SU-DHL-6 (cell line): ENCODE data around the gene PUM1.

Source experiments
- H2AFZ ChIP-seq: fragments of 200-600 bp; sonication (generic); 2 replicates; pipeline ENCODE4 v1.6.1; 2014; ENCODE audit warnings: low read depth, mild to moderate bottlenecking, moderate library complexity, mixed read lengths, antibody characterized with exemption, low read length; ENCODE audit not compliant: severe bottlenecking
- H3F3A ChIP-seq: fragments of 200-600 bp; shearing (Covaris generic); 2 replicates; pipeline ENCODE4 v1.6.0; 2016; ENCODE audit warnings: antibody characterized with exemption, mild to moderate bottlenecking; ENCODE audit not compliant: insufficient read depth
- H3K27ac ChIP-seq: fragments of 200-600 bp; sonication (generic); 2 replicates; pipeline ENCODE4 v1.5.1; 2016; ENCODE audit warnings: low read depth, mild to moderate bottlenecking, low read length, moderate library complexity, mixed read lengths
- H3K27me3 ChIP-seq: fragments of 200-600 bp; sonication (generic), shearing (Covaris generic); 2 replicates; pipeline ENCODE4 v1.6.0; 2014; ENCODE audit warnings: mild to moderate bottlenecking, low read length
- H3K36me3 ChIP-seq: fragments of 200-600 bp; sonication (generic); 2 replicates; pipeline ENCODE4 v1.6.1; 2014; ENCODE audit warnings: mild to moderate bottlenecking, low read length, mixed read lengths
- H3K4me2 ChIP-seq: fragments of 300-600, 200-600 bp; shearing (Covaris generic), sonication (generic); 2 replicates; pipeline ENCODE4 v1.6.0; 2014; ENCODE audit warnings: low read length, low read depth, mild to moderate bottlenecking; ENCODE audit not compliant: poor library complexity, severe bottlenecking
- H3K4me3 ChIP-seq: fragments of 200-600 bp; sonication (generic); 2 replicates; pipeline ENCODE4 v1.5.1; 2014; ENCODE audit warnings: antibody characterized with exemption, low read length, mild to moderate bottlenecking, mixed read lengths; ENCODE audit not compliant: insufficient read depth, poor library complexity, severe bottlenecking
- H3K79me2 ChIP-seq: fragments of 200-600 bp; sonication (generic); 2 replicates; pipeline ENCODE4 v1.6.1; 2014; ENCODE audit warnings: mild to moderate bottlenecking, low read length, moderate library complexity; ENCODE audit not compliant: insufficient read depth
- H3K9ac ChIP-seq: fragments of 200-600 bp; sonication (generic); 2 replicates; pipeline ENCODE4 v1.7.0; 2014; ENCODE audit warnings: mild to moderate bottlenecking, low read length
- H3K9me2 ChIP-seq: fragments of 200-600 bp; sonication (generic); replicated peaks from 2 replicates; pipeline ENCODE4 v1.6.1; 2014; ENCODE audit warnings: low read length; ENCODE audit not compliant: insufficient read depth
- H3K9me3 ChIP-seq: fragments of 200-600 bp; sonication (generic); 2 replicates; pipeline ENCODE4 v1.6.1; 2014; ENCODE audit warnings: low read length, mixed read lengths; ENCODE audit not compliant: insufficient read depth
- H4K20me1 ChIP-seq: fragments of 200-600 bp; sonication (generic); 2 replicates; pipeline ENCODE4 v1.6.1; 2014; ENCODE audit warnings: low read depth, mild to moderate bottlenecking, antibody characterized with exemption, low read length, moderate library complexity, mixed read lengths
- CTCF ChIP-seq: fragments of 200-600 bp; sonication (generic); IDR thresholded peaks from one replicate; pipeline ENCODE4 v1.5.1; 2017; ENCODE audit warnings: antibody characterized with exemption, mild to moderate bottlenecking, low read length, moderate library complexity; ENCODE audit not compliant: insufficient read depth, poor library complexity, severe bottlenecking
- EZH2phosphoT487 ChIP-seq: fragments of 200-600 bp; sonication (generic), shearing (Covaris generic); conservative IDR thresholded peaks from 2 replicates; pipeline ENCODE4 v1.6.1; 2018; ENCODE audit warnings: mild to moderate bottlenecking, antibody characterized with exemption, low read length, moderate library complexity, mixed read lengths

Gene PUM1

GRCh38 chr1:30982431-30982830 lies 83.1 kb downstream of the PUM1 start:
- TF ChIP-seq EZH2phosphoT487, result no peak
- TF ChIP-seq CTCF, result no peak
- Histone ChIP-seq H3K4me3 (no peak overlapping the region), H3K79me2 (peaks cover 62% of the 10 kb centered on the region), H3K9me3 (no peaks in the 10 kb centered on the region), H3K27me3 (no peaks in the 10 kb centered on the region), H3K36me3 (peaks cover 26% of the 10 kb centered on the region; the same call in 1 of the 2 replicates), H3K9me2 (no peaks in the 10 kb centered on the region), H2AFZ (no peak overlapping the region), H3K4me2 (no peak overlapping the region), H3K9ac (no peak overlapping the region), H4K20me1 (0 out of 2 replicates have a peak, but pooled peaks cover 10% of the 10 kb centered on the region), H3F3A (no peaks in the 10 kb centered on the region), H3K27ac (no peak overlapping the region)

- Histone ChIP-seq H3K36me3 (peaks cover 28% of the 10 kb centered on the region; the same call in 1 of the 2 replicates), H3K4me3 (no peak overlapping the region), H2AFZ (no peak overlapping the region), H3K79me2 (peaks cover 58% of the 10 kb centered on the region), H4K20me1 (0 out of 2 replicates have a peak, but pooled peaks cover 3% of the 10 kb centered on the region), H3K9ac (no peak overlapping the region), H3K9me2 (no peaks in the 10 kb centered on the region), H3F3A (no peaks in the 10 kb centered on the region), H3K4me2 (no peak overlapping the region), H3K27ac (no peak overlapping the region), H3K27me3 (no peaks in the 10 kb centered on the region), H3K9me3 (no peaks in the 10 kb centered on the region)
- no peak for TF ChIP-seq CTCF
- TF ChIP-seq EZH2phosphoT487, result no peak
These were observed 84.3 kb downstream of the PUM1 start for GRCh38 chr1:30981172-30981571.

DNA sequence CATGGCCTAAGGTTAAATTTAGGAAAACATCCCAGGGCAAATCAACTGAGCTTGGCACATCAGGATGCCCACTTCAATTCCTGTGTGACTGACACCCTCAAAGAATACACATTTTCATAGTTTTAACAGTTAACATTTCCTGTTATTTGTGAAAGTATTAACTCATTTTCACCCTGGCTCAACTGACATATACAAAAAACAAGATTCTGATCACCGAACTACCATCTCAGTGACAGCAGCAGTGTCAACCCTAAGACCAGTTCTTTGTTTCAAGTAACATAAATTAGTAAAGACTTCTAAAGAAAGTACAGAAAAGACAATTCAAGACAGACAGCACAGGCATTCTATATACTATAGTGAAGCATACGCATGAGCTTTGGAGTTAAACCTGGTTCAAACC lies 88.0 kb downstream of the PUM1 start:
- no peak overlapping the region for H3K4me2 ChIP-seq
- TF ChIP-seq CTCF (no peak), EZH2phosphoT487 (no peak)
- no peaks in the 10 kb centered on the region for H3K9me2 ChIP-seq
- no peaks in the 10 kb centered on the region for H3K9me3 ChIP-seq
- H3F3A ChIP-seq, result no peaks in the 10 kb centered on the region
- H2AFZ ChIP-seq, result no peak overlapping the region
- H3K9ac ChIP-seq, result no peak overlapping the region
- H3K79me2 ChIP-seq, result peaks cover 38% of the 10 kb centered on the region
- H4K20me1 ChIP-seq, result 0 out of 2 replicates have a peak, but pooled peaks cover 3% of the 10 kb centered on the region
- H3K36me3 ChIP-seq, result peaks cover 41% of the 10 kb centered on the region; the same call in 1 of the 2 replicates
- no peak overlapping the region for H3K4me3 ChIP-seq
- H3K27ac ChIP-seq, result no peak overlapping the region
- no peaks in the 10 kb centered on the region for H3K27me3 ChIP-seq
